SU-DHL-6 (cell line): Measurements from ENCODE around the gene SENP7.

ENCODE experiments used
- EZH2phosphoT487 ChIP-seq: fragments of 200-600 bp; sonication (generic), shearing (Covaris generic); conservative IDR thresholded peaks from 2 replicates; pipeline ENCODE4 v1.6.1; 2018; ENCODE audit warnings: mild to moderate bottlenecking, antibody characterized with exemption, low read length, moderate library complexity, mixed read lengths
- TF ChIP-seq, protein P1 (sequence below): fragments of 200-600 bp; sonication (generic); IDR thresholded peaks from one replicate; pipeline ENCODE4 v1.5.1; 2017; ENCODE audit warnings: antibody characterized with exemption, mild to moderate bottlenecking, low read length, moderate library complexity; ENCODE audit not compliant: insufficient read depth, poor library complexity, severe bottlenecking

GRCh38 chr3:101300073-101300472 is 212.9 kb downstream of the SENP7 start:
- TF ChIP-seq, protein P1, sequence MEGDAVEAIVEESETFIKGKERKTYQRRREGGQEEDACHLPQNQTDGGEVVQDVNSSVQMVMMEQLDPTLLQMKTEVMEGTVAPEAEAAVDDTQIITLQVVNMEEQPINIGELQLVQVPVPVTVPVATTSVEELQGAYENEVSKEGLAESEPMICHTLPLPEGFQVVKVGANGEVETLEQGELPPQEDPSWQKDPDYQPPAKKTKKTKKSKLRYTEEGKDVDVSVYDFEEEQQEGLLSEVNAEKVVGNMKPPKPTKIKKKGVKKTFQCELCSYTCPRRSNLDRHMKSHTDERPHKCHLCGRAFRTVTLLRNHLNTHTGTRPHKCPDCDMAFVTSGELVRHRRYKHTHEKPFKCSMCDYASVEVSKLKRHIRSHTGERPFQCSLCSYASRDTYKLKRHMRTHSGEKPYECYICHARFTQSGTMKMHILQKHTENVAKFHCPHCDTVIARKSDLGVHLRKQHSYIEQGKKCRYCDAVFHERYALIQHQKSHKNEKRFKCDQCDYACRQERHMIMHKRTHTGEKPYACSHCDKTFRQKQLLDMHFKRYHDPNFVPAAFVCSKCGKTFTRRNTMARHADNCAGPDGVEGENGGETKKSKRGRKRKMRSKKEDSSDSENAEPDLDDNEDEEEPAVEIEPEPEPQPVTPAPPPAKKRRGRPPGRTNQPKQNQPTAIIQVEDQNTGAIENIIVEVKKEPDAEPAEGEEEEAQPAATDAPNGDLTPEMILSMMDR: no peak
- no peak for TF ChIP-seq EZH2phosphoT487
